GM19035 (cell line): ENCODE data around the gene IL16.

Source experiments
- ATAC-seq: cut with Tn5 transposase; IDR thresholded peaks from one replicate; pipeline ENCODE4 v1.9.1; 2021; ENCODE audit not compliant: unreplicated experiment

IL16 gene

DNA sequence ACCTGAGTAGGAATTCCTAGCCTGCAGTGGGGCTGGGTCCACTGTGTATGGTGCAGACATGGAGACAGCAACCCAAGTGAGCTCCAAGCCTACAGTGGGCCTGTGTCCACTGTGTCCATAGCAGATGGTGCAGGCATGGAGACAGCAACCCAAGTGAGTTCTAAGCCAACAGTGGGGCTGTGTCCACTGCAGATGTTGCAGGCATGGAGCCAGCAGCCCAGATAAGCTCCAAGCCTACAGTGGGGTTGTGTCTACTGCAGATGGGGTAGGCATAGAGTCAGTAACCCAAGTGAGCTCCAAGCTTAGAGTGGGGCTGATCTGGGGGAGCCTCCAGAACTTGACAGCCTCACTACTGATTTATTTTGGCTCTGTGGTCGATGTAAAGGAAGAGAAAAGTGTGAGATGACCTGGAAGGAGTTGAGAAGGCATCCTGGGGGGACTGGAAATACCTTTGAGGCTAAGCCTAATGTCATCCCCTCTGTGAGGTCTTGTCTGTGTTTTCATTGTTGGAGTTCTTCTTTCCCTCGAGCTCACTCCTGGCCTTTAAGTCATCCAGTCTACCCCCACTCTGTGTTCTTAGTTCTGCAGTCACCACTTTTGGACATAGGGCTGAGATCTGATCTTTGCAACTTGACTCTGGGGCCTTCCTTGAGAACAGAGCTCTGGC lies 22.4 kb upstream of the IL16 start:
- no peak for ATAC-seq

DNA sequence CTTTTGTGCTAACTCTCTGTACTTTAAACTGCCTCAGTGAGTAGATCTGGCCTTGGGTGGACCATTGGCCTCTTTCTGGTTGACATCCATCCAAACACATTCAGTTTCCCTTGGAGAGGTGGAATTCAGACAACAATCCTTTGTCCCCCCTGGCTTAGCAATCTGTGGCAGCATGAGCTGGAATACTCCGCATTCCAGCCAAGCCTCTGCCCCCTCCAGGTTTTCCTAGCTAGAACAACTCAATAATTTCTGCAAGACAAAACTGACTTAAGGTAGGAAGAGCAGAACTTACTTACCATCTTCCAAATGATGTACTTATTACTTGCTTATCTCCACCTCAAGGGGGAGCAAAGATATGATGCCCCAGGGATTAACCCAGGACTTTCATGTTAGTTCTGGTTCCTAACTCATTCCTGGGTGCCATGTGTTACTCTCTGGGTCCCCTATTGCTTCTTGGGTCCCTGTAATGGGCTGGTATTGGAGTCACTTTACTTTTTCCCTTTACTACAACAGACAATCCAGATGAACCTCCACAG lies 21.8 kb upstream of the IL16 start:
- ATAC-seq, result no peak

DNA sequence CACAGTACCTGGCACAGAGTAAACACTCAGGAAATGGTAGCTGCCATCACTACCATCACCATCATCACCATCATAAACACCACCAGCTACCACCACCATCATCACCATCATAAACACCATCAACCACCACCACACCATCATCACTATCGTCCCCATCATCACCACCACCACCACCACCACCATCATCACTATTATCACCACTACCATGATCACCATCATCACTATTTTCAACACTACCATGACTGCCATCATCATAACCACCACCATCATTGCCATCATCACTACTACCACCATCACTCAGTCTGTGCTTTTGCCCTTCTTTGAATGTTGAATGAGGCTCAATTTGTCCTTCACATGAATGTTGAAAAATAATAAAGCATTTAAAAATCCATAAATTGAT lies 21.2 kb upstream of the IL16 start:
- ATAC-seq, result no peak

DNA sequence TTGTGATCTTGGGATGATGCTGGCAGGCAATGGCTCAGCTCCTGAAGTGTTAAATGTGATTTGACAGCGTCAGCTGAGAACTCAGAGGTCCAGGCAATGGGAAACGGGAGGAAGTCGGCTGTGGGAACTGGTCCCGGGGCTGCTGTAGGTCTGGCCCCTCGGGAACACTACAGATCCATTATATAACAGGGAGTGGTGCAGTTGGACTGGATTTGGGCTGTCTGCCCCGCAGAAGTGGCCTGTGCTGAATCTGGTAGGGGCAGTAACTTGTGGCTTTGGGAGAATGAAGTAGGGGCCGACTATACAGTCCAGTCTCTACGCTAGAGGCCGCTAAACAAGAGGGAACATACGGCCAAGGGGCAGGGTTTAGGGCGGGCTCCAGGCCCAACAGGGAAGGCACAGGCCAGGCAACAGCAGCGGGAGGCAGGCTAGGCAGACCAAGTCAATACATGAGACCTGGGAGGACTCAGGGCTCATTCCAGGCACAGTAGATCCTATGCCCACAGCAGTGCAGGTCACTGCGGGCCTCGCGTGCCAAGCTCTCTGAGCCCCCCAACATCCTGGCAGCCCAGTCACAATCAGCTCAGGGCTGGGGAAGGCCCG lies 20.3 kb upstream of the IL16 start:
- ATAC-seq, result no peak

DNA sequence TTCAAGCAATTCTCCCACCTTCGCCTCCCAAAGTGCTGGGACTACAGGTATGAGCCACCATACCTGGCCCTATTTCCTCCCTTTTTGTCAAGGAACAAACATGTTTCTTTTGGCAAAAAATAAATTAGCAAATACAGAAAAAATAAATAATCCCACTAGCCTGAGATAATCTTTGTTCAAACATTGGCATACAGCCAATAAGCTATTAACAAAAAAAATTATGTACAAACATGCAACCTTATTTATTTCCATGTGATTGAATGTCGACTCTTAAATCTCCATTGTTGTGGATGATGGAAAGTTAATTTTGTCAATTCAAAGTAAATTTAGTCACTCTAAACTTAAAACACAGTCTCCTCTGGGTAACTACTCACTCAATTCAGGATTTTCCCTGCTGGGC lies 18.3 kb upstream of the IL16 start:
- no peak for ATAC-seq

DNA sequence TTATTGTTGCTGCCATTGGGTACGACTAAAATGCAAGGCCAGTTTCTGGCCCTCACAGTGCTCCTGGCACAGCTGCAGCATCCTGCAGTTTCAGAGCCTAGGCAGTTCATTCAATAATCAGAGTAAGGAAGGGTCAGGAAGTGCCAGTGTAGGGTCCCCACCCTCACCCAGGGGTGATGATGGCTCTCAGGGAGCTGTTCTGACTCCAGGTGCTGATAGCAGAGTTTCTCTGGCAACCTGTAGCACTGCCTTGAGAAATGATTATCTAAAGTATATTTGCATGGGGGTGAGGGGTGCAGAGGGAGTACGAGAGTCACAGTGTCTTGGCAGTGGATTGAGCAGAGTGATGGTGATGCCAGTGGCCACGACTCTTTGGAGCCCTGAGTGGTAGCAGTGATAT lies 15.5 kb upstream of the IL16 start:
- no peak for ATAC-seq

DNA sequence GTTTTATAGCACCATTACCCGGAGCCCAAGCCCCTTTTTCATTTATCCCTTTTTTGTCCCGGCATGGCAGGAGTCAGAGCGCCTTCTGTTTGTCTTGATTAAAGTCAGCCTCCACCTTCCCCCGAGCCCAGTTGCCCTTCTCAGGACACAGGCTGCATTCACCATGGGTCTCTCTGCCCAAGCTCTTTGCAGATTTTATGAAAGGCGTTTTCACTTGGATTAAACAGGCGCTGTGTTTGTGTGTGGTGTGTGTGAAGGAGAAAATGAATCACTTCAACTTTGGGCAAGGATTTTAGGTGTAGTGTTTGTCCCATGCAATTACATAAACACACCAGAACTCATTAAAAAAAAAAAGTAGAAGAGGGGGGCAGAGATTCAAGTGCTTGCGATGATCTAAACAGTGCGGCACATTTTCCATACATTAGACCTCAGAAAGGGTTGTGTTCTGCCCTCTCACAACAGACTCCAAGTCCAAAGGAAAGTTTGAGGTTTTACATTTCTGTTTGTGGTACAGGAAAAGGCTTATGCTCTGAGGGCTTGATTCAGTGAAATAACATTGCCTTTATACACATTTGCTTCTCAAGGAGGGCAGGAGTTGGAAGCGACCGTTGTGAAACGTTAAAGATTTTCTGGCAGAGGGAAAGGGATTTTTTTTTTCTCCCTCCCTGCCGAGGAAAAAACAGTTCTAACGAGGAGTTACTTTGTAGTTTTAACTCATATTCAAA lies 14.5 kb upstream of the IL16 start:
- no peak for ATAC-seq

DNA sequence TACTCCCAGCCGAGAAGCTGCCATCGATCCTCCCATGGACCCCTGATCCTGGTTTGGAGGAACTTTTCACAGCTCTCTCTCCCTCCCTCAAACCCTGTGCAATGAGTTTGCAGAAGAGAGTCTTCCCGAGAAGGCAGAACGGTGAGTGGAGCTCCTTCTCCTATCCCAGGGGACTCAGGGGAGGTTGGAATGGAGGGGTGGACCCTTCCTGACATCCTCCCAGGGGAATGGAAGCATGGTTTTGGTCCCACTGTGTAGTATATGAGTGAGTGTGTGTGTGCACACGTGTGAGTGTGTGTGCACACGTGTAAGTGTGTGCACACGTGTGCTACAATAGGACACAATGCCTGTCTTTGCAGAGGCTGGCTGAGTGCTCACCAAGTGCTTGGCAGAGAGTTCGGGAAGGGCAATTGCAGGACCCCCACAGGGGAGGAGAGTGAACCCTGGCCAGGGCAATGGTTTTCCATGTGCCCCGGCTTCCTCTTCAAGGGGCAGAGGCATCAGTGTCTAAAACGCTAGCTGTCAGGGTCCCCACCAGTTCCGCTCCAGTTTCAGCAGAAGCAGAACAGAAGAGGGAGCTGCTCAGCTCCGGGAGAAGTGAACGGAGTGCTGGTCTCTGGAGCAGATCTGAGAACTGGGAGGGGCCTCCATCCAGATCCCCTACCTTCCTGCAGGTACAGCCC lies 13.8 kb upstream of the IL16 start:
- ATAC-seq, result no peak

DNA sequence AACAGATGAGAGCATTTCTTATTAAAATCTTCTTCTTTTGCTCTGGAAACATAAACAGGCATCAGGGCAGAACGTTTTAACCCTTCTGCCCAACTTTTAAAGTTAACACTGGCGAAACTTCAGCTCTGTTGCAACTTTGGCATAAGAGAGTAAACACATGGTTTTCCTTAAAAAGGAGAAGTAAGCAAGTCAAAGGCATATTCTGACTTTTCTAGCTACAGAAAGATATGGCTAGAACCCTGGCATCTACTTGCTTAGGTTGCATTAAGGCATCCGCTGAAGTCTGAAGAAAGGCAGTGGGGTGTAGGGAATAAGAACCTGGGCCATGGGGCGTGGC lies 13.3 kb upstream of the IL16 start:
- no peak for ATAC-seq

DNA sequence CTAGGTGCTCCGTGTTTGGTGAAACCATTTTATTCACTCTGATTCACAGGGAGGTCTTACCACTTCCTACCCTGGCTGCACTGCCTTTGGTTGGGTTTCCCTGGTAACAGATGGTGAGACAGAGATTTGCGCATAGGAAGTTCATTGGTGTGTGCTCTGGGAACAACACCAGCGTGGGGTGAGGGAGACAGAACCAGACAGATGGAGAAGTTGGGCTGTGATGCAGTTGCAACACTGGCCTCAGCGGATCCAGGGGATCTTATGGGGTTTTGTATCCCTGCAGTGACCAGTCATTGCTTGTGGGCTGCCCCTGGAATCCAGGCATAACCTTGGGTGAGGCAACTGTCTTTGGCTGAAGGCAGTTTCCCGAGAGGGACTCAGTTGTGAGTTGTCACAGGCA lies 12.5 kb upstream of the IL16 start:
- ATAC-seq, result no peak

DNA sequence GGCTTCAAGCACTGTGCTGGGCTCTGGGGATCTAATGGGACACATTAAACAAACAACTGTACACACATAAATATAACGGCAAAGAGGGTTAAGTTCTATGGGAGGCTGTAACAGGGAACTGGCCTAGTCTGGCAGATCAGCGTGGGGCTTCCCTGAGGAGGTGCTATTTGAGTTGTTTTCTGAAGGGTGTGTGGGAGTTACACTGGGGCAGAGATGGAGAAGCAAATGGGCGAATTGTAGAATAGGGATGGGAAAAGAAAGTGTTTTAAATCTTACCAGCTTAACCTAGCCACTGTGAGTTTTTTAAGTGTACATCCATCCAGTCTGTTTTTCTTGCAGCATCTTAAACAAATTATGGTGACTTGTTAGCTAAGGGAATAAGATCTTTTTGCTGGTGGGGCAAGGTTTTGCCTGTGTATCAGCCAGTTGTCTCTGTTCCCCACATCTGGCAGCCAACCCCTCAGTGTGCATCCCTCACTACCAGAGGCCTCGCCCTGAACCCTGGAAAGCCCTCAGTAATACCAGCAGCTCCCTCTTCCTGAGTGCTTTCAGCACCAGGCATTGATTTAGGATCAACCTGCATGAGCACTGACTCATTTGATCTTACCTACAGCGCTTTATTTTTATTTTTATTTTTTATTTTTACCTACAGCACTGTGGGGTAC lies 10.9 kb upstream of the IL16 start:
- ATAC-seq, result no peak

DNA sequence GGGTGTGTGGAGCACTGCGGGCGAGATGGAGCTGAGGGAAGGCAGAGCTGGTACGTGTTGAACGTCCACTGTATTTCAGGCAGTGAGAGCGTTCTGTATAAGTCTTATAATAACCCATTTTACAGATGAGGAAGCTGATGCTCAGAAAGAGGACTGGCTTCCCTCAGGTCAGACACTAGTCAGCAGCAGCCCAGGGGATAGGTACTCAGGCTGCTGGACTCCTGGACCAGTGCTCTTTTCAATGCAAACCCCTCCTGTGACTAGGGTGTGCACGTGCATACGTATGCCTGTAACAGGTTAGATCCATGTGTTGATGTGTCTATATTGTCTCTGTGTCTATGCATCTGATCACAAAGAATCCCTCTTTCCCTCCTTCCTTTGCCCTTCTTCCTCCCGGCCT lies 8.3 kb upstream of the IL16 start:
- no peak for ATAC-seq

DNA sequence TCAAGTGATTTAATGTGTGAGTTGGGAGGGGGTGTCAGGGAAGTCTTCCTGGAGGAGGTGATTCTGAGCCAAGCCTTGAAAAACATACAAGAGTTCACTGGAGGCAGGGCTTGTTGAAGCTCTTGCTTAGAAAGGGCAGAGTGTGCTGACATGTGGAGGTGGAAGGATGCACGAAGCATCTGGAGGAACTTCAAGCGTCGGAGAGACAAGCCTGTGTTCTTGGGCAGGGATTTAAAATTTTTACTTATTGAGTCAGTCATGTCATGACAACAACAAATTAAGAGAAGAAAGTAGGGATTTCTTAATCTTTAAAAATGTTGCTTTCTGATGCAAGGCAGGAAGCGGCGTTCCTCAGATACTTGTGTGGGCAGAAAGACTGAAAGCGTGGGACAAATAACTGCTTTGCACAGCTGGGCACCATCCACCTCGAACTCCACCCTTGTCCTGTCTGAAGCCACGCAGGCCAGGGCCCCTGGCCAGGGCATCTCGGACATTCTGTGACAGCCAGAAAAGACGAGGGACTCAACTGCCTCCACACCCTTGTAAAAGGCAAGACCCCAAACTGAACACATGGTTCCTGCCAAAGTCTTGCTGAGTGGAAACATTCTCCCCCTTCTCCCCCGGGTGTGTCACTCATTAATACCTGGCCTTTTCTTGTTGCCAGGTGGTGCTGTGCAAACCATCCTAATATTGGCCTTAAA lies 6.9 kb upstream of the IL16 start:
- ATAC-seq, result no peak

DNA sequence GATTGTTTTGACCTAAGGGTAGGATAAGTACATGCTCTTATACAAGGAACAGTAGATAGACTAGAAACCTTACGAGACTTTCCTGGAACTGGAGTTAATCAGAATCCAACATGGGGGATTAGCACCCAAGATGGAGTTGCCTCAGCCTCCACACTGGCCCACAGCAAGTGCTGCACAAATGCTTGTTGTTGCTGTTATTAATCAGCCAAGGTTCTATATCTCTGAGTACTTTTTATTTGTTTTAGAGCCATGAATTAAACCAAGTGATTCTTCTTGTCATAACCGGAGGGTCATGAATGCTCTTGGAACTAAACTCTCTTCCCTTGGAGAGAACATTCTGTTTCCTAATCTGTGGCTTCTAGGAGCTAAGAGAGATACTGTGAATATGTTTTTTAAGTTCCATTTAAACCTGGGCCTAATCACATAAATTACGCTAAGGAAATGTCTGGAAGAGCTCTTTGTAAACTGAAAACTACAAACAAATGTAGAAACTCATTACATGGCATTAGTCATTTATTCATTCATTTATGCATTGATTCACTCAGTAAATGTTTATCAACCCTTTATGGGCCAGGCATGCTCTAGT lies 5.7 kb upstream of the IL16 start:
- ATAC-seq, result no peak

DNA sequence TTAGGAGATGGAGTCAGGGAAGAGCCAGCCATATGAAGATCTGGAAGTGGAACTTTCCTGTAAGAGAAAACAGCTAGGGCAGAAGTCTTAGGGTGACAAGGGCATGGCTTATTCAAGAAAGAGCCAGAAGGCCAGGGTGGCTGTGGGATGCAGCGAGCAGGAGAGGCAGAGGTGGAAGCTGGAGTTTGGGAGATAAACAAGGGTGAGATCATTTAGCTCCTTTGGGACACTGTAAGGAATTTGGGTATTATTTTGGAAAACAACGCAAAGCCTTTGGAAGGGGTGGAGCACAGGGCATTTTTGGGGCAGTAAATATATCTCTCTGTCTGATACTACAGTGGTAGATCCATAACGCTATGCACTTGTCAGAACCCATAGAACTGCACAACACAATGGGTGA lies 5.0 kb upstream of the IL16 start:
- ATAC-seq, result no peak

DNA sequence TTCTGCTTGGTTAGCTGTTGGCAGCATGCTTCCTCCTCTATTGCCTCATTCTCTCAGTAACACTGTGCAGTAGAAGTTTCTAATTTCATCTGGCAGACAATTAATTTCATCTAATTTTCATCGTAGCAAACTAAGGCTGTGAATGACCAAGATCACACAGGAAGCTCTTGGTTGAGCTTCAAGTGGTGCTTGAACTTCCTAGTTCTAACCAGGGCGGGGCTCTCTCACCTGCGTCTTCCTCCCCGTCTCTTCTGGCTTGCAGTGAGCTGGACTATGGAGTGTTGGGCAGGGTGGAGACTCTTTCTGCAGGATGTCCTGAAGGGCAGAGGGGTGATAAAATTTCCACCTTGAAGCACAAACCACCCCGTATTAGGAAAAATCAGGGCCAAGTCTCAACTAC lies 2.0 kb upstream of the IL16 start:
- ATAC-seq, result no peak

DNA sequence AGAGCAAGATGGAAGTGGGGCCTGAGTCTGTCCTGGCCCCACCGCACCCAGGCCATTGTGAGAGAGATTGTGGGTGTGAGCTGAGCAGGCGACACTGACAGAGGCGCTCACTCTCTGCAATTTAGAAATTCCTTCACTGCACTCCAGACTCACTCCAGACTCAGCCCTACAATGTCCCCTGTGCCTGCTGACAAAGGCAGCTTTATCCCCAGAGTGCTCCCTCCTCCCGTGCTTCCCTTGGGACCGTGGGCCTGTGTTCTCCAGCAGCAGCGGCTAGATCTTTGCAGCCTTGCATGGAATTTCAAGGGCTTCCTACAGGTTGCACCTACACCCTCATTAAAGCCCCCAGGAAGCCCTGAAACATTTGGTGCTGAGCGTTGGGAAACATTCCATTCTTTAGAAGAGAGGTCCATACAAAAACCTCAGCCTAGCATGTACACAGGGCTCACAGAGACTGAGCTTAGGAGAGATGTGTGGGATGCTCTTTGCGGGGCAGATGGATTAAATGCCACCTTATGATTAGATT lies 1.3 kb upstream of the IL16 start:
- no peak for ATAC-seq

DNA sequence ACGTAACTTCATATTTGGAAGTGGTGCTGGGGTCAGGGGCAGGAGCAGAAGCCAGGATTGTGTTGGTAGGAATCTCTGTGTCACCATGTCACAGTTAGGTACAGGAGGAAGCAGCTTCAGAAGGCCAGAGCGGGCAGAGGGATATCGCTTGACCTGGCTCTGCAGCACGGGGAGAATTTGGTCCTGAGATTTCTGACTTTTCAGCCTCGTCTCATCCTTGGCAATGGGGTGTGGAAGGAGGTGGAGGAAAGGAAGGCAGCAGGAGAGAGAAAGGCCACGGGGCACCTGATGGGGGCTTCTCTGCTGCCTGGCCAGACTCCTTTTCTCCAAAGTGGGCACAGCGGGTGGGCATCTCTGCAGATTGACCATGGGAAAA lies 564 bp downstream of the IL16 start:
- ATAC-seq, result no peak

DNA sequence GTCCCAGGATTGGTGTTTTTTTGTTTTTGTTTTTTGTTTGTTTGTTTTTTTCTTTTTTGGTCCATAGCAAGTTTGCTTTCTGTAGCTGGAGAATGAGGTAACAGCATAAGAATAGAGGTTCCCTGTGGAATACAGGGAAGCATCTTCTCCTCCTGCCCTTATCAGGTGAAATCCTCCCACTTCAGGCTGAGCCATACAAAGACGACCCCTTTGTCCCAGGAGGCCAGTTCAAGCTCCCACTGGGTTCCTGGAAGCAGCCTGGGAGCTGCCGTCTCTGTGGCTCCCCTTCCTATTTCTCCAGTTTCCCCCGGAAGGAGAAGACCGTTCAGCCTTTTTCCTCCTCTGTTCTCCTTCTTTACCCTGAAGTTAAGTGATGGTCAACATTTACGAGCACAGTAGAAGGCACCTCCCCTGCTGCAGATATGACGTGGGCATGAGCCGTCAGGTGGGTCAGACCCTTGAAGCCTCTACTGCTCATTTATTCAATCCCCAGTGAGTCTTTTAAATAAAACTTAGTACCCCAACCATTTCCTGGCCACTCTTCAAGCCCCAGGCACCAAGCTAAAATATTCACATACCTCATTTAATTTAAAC lies 1.1 kb downstream of the IL16 start:
- no peak for ATAC-seq
